GM18511 (cell line): ENCODE results near the gene OR2A1.
"Not testable (repeated sequence)": the region's sequence is repeated elsewhere in the genome, so short reads cannot be mapped to it uniquely, and the experiment has no call there.

ENCODE experiments used
- ATAC-seq: cut with Tn5 transposase; IDR thresholded peaks from one replicate; pipeline ENCODE4 v1.9.1; 2021; ENCODE audit warnings: mild to moderate bottlenecking, moderate library complexity; ENCODE audit not compliant: unreplicated experiment

OR2A1 gene

GRCh38 chr7:144311872-144312469 lies at the start of gene OR2A1:
Gene OR2A1 (plus strand): TSS chr7:144312419. CDS start chr7:144318125, 5,706 bp downstream.
- not testable (repeated sequence) for ATAC-seq

- not testable (repeated sequence) for ATAC-seq
Observed at GRCh38 chr7:144264692-144265091, 47.5 kb upstream of the OR2A1 start, which contains the start of gene OR2A7. Gene OR2A7 (minus strand): TSS chr7:144264792. CDS start chr7:144259628, 5,164 bp downstream.

- ATAC-seq, result not testable (repeated sequence)
Observed at GRCh38 chr7:144269188-144269587, 43.0 kb upstream of the OR2A1 start, which contains the start of gene CTAGE8. Gene CTAGE8 (minus strand): TSS chr7:144269288. CDS start chr7:144269250, 38 bp downstream.

GRCh38 chr7:144275281-144275680 lies 36.9 kb upstream of the OR2A1 start:
- ATAC-seq, result not testable (repeated sequence)

GRCh38 chr7:144280010-144280409 lies 32.2 kb upstream of the OR2A1 start:
- peak; percentile 50 for ATAC-seq

GRCh38 chr7:144281981-144282380 lies 30.2 kb upstream of the OR2A1 start:
- not testable (repeated sequence) for ATAC-seq

- ATAC-seq, result not testable (repeated sequence)
Observed at GRCh38 chr7:144282490-144282889, 29.7 kb upstream of the OR2A1 start.

GRCh38 chr7:144283716-144284115 lies 28.5 kb upstream of the OR2A1 start:
- ATAC-seq, result not testable (repeated sequence)

GRCh38 chr7:144287171-144287784 lies 24.9 kb upstream of the OR2A1 start:
- not testable (repeated sequence) for ATAC-seq

GRCh38 chr7:144291607-144292006 lies 20.6 kb upstream of the OR2A1 start:
- not testable (repeated sequence) for ATAC-seq

- ATAC-seq, result not testable (repeated sequence)
Observed at GRCh38 chr7:144292384-144293161, 19.6 kb upstream of the OR2A1 start.

GRCh38 chr7:144293794-144294499 lies 18.3 kb upstream of the OR2A1 start:
- peak; percentile 79 for ATAC-seq

- ATAC-seq, result not testable (repeated sequence)
Observed at GRCh38 chr7:144302578-144303303, 9.5 kb upstream of the OR2A1 start.

GRCh38 chr7:144303607-144304006 lies 8.6 kb upstream of the OR2A1 start:
- ATAC-seq, result not testable (repeated sequence)

GRCh38 chr7:144305156-144305555 lies 7.1 kb upstream of the OR2A1 start:
- not testable (repeated sequence) for ATAC-seq

GRCh38 chr7:144309702-144310101 lies 2.5 kb upstream of the OR2A1 start:
- ATAC-seq, result not testable (repeated sequence)

GRCh38 chr7:144311218-144311617 lies 1.0 kb upstream of the OR2A1 start:
- ATAC-seq, result not testable (repeated sequence)

- ATAC-seq, result not testable (repeated sequence)
Observed at GRCh38 chr7:144317537-144317936, 5.3 kb downstream of the OR2A1 start.

GRCh38 chr7:144319547-144319946 lies 7.3 kb downstream of the OR2A1 start:
- not testable (repeated sequence) for ATAC-seq

GRCh38 chr7:144321677-144322206 lies 9.5 kb downstream of the OR2A1 start:
- ATAC-seq, result not testable (repeated sequence)
